AG09309 (cell line): ENCODE results near the gene DERL3.
"Not testable (repeated sequence)": the region's sequence is repeated elsewhere in the genome, so short reads cannot be mapped to it uniquely, and the experiment has no call there.

Experiments used
- DNase-seq: peaks from one replicate; pipeline ENCODE4 v3.0.0-alpha.2; 2010; ENCODE audit warnings: low read depth
- H3K4me3 ChIP-seq: 2 replicates; pipeline ENCODE4 v1.5.1; 2011; ENCODE audit warnings: mild to moderate bottlenecking, low read depth, low read length, moderate library complexity; ENCODE audit not compliant: control insufficient read depth
- CTCF ChIP-seq: IDR thresholded peaks from 2 replicates; pipeline ENCODE4 v1.5.1; 2011; ENCODE audit warnings: mild to moderate bottlenecking, low read depth, low read length, inconsistent platforms; ENCODE audit not compliant: insufficient read depth, control insufficient read depth; ENCODE audit errors: missing control alignments

DERL3 gene

GRCh38 chr22:23875801-23876200, 37.0 kb upstream of the DERL3 start:
- TF ChIP-seq CTCF: no peak
- H3K4me3 ChIP-seq: no peak overlapping the region
- DNase-seq: no peak

GRCh38 chr22:23874871-23875270, 36.1 kb upstream of the DERL3 start:
- no peak overlapping the region for H3K4me3 ChIP-seq
- no peak for TF ChIP-seq CTCF
- no peak for DNase-seq

GRCh38 chr22:23868580-23868979, 29.8 kb upstream of the DERL3 start:
- no peak overlapping the region for H3K4me3 ChIP-seq
- TF ChIP-seq CTCF: no peak
- DNase-seq: no peak

GRCh38 chr22:23864499-23865154, 25.8 kb upstream of the DERL3 start:
- not testable (repeated sequence) for DNase-seq, H3K4me3 ChIP-seq

- no peak for DNase-seq
- no peak overlapping the region for H3K4me3 ChIP-seq
- peak; percentile 69 for TF ChIP-seq CTCF
These were observed 23.3 kb upstream of the DERL3 start for GRCh38 chr22:23862103-23862502.

GRCh38 chr22:23860187-23860586, 21.4 kb upstream of the DERL3 start:
- DNase-seq, H3K4me3 ChIP-seq: not testable (repeated sequence)

- no peak overlapping the region for H3K4me3 ChIP-seq
- no peak for DNase-seq
- no peak for TF ChIP-seq CTCF
These were observed 20.4 kb upstream of the DERL3 start for GRCh38 chr22:23859201-23859600.

GRCh38 chr22:23858484-23858815, 19.6 kb upstream of the DERL3 start:
- no peak for DNase-seq
- no peak for TF ChIP-seq CTCF
- peak overlapping the region; percentile 69 for H3K4me3 ChIP-seq
